ENCODE results near the gene GLIPR1L2.
"Not testable (repeated sequence)": the region's sequence is repeated elsewhere in the genome, so short reads cannot be mapped to it uniquely, and the experiment has no call there.

The GLIPR1L2 gene

DNA sequence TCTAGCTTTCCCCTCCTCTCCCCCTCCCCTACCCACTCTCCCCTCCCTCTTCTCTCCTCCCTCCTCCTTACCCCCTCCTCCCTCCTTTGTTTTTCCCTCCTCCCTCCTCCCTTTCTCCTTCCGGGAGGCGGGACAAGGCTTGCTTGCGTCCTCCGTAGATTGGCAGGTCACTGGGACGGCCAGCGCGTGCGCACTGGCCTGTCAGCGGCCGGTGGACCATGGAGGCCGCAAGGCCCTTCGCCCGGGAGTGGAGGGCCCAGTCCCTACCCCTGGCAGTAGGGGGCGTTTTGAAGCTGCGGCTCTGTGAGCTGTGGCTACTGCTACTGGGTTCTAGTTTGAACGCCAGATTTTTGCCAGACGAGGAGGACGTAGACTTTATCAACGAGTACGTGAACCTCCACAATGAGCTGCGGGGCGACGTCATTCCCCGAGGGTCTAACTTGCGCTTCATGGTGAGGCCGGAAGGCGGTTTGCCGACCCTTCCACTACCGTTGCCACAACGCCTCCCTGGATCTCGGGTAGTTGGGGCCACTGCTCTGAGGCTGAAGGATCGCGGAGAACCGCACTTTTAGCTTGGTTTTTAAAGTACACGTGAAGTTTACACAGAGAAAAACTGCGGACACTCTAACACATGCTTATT is at the start of gene GLIPR1L2:
Gene GLIPR1L2 (plus strand): TSS at position 191 of the 640 bp plus-strand sequence. CDS start 28 bp downstream, at position 219.
- DNase-seq, result peak; percentile 48 to 98 (median 93)

DNA sequence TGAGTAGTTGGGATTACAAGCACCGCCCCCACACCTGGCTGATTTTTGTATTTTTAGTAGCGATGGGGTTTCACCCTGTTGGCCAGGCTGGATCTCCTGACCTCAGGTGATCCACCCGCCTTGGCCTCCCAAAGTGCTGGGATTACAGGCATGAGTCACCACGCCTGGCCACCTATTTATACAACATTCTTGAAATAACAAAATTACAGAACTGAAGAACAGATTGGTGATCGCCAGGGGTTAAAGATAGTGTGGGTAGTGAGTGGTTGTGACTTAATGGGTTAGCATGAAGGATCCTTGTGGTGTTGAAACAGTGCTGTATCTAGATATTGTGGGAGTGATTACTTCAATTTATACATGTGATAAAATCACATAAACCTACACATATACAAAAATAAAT is 49.0 kb upstream of the GLIPR1L2 start:
- DNase-seq, result no peak

DNA sequence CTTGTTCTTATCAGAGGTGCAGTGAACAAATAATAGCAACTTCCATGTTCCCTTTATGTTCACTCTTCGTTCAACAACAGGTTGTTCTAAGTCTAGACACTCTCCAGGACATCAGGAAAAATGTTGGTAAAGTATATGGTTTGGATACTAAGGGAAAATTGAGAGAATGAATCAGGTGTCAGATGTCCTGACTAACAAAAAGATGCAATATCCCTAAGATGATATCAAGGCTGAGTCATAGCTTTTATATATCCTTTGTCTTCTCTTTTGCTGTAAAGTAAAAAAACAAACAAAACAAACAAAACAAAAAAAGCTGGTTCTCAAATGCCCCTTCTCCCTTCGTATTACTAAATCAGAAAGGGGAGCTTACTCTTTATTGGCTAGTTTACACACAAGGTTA is 45.4 kb upstream of the GLIPR1L2 start:
- no peak for DNase-seq

DNA sequence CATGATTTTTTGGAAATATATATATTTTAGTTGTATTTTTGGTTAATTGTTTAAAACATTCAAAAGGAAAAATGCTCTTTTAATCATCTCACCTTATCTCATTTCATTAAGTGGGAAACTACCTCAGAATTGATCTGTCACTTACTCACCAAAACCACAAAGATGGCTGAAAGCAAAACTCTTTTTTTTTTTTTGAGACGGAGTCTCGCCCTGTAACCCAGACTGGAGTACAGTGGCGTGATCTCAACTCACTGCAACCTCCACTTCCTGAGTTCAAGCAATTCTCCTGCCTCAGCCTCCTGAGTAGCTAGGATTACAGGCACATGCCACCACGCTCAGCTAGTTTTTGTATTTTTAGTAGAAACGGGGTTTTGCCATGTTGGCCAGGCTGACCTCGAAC is 44.7 kb upstream of the GLIPR1L2 start:
- DNase-seq, result not testable (repeated sequence)

DNA sequence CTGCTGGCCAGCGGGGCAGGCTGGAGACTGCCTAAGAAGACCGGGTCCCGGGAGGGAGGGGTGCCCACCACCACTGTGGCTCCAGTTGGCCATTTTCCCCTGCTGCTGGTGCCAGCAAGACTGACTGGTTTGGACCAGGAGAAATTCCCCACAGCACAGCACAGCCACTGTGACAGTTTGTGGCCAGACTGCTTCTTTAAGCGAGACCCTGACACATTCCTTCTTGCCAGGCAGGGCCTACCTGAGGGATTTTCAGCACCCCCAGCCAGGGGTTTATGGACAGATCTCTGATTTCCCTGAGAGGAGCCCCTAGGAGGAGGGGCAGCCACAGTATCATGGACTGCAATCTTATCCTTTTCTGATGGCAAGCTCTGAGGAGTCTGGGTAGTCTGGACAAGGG is 40.9 kb upstream of the GLIPR1L2 start:
- peak in 2 of 51 donors; percentile 1 to 3 for DNase-seq

DNA sequence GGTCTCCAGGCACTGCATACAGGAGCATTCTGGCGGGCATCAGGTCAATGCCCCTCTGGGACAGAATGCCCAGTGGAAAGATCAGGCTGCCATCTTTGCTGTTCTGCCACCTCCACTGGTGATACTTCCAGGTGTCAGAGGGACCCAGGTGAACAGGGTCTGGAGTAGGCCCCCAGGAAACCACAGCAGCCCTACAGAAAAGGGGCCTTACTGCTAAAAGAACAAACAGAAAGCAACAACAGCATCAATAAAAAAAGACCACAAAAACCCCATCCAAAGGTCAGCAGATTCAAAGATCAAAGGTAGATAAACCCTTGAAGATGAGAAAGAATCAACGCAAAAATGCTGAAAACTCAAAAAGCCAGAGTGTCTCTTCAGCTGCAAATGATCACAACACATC is 40.5 kb upstream of the GLIPR1L2 start:
- DNase-seq, result no peak

DNA sequence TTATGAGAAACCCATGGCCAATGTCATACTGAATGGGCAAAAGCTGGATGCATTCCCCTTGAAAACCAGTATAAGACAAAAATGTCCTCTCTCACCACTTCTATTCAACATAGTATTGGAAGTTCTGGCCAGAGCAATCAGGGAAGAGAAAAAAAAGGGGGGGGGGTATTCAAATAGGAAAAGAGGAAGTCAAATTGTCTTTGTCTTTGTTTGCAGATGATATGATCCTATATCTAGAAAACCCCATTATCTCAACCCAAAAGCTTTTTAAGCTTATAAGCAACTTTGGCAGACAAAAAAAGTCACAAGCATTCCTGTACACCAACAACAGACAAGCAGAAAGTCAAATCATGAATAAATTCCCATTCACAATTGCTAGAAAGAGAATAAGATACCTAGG is 36.9 kb upstream of the GLIPR1L2 start:
- DNase-seq, result no peak

DNA sequence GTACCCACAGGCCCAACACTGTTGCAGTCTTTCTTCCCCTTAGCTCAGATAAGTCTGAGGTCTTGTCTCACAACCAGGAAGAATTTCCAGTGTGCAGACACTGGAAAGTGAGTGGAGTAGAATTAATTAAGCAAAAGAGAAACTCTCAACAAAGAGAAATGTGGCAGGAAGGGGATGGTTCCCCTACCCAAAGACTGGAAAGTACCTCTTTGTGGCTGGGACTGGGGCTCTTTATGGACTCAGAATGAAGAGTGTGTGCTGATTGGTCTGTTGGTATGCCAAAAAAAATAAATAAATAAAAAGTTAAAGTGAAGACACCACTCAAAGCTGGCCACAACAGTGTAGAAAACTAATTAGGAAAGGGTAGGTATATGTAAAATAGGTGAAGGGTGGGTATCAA is 30.0 kb upstream of the GLIPR1L2 start:
- DNase-seq, result no peak

DNA sequence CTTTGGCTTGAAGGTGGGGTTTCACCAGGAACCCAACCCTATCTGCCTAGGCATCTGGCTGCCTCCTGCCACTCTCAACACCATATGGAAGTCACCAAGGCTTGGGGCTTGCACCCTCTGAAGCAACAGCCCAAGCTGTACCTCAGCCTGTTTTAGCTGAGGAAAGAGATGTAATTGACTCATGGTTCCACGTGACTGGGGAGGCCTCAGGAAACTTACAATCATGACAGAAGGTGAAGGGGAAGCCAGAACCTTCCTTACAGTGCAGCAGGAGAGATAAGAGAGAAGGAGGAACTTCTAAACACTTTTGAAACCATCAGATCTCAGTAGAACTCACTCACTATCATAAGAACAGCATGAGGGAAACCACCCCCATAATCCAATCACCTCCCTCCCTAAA is 29.5 kb upstream of the GLIPR1L2 start:
- DNase-seq, result no peak

DNA sequence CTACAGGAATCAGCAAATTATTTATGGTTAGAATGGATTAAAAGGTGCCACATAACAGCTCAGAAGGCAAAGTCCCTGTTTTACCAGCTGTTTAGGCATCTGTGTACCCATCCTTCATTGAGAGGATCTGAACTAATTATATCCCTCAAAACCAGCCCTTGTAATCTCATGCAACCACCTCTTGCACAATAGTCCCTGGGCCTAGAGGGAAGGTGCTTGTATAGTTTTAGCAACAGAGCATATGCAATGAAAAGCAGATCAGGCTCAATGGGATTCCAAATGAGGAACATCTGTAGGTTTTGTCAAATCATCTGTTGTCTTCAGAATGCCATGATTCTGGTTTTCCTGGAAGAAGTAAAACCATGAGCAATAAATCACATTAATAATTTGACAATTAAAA is 26.0 kb upstream of the GLIPR1L2 start:
- no peak for DNase-seq

DNA sequence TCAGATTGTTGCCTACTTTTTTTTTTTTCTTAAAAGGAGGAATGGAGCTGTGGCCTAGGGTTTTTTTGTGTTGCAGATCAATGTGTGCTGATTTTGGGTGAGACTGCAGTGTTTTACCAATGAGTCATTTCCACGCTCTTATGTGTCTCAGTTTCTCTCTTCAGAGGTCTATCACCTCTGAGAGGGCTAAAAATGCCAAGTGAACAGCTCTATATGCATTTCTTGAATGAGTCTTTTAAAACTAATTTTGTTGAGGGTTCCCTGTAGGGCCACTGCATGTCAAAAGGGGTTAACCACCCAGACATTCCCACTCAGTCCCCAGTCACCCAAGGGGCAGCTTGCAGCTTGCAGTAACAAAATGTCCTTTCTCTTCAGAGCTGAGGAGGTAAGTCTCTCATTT is 24.3 kb upstream of the GLIPR1L2 start:
- no peak for DNase-seq

DNA sequence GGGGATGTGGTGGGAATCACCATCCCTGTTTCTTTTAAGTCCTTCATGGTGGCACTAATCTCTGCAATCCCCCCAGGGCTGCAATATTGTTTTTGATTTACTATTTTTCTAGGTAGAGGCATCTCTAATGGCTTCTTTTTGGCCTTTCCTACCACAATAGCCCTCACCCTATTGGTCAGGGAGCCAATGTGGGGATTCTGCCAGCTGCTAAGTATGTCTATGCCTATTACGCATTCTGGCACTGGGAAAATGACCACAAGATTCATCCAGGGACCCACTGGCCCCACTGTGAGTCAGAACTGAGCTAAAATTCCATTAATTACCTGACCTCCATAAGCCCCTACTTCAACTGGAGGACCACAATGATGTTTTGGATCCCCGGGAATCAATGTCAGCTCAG is 15.9 kb upstream of the GLIPR1L2 start:
- no peak for DNase-seq

DNA sequence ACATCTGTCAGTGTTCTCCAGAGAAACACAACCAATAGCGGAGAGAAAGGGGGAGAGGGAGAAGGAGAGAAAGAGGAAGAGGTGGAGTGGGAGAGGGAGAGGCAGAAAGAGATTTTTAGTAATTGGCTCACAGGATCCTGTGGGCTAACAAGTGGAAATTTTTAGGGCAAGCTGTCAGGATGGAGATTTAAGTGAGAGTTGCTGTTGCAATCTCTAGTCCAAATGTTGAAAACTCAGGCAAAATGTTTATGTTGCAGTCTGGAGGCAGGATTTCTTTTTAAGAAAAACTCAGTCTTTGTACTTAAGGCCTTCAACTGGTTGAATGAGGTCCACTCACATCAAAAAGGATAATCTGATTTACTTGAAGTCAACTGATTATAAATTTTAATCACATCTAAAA is 12.5 kb upstream of the GLIPR1L2 start:
- no peak for DNase-seq

DNA sequence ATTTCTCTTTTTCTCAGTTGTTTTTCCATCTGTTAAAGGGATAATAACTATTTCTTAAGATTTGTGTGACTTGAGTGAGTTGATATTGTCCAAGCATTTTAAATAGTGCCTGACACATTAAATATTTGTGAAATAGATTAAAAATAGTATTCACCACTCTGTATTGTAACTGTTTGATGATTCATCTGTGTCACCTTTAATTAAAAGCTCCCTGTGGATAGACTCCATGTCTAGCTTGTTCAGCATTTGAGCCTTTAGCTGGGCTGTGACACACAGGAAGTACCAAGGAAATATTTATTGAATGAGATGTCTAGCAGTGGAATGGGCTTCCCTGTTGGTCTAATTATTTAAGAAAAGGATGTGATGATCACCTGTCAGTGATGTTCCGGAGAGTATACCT is 1.8 kb upstream of the GLIPR1L2 start:
- DNase-seq, result peak in 1 of 51 donors; percentile 40

DNA sequence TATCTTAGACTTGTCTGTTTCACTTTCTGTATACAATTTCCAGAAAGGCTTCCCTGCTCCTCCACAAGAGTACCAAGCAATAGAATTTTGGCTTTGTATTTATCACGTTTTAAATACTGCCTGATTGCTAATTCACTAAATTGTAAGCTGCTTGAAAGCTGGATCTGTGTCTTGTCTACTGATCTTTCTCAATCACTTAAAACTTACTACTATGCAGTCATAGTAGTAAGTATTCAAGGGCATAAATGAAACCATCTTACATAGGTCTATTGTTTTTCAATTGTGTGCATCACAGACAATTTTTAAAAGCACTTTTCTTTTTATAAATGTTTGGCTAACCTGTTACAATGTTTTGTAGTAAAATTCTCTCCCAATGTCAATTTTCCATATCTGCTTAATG is 1.2 kb upstream of the GLIPR1L2 start:
- peak in 1 of 51 donors; percentile 61 for DNase-seq

DNA sequence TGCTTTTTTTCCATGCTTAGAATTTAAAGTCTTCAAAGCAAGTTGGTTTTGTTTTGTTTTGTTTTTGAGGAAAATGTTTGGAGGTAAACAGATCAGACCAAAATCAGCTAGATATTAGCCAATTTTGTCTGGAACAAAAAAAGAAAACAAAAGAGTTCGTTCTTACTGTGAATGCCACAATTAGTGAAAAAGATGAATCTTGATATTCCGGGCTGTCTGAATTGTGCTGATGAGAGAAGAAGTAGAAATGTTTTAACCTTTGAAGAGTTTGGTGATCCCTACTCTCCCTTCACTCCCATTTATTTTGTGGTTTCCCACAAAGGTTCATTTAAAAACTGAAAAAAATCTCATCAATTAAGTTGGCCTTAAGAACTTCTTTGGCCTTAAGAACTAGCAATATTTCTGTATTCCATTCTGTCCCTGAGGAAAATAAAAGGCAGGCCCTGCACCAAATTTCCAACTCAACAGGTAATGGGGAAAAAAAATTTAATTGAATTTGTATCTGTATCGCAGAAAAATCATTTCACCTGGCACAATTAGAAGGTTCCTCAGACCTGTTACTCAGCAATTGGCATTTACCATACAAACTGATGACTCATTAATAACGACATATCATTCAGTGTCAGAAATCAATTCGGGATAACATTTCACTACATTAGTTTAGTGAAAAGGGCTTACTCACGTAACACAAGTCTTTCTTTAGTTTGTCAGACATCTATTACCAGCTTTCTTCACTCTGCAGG is 562 bp upstream of the GLIPR1L2 start:
- peak in 1 of 51 donors; percentile 39 for DNase-seq

DNA sequence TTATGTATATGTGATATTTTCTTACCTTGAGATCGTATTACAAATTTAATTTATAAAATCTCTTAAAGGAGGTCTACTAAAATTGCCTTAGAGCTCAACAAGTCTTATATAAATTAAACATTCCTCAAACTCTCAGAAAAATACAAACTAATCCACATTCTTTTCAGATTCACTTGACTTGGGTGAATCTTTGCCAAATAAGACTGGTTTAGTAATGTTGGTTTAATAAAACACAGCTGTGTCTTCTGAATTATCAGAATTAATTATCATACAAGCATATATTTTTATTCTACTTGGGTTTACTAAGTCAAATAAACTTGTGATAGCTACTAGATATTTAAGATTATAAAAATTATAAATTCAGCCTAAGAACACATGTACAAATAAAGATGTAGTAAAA is 13.3 kb downstream of the GLIPR1L2 start:
- no peak for DNase-seq

DNA sequence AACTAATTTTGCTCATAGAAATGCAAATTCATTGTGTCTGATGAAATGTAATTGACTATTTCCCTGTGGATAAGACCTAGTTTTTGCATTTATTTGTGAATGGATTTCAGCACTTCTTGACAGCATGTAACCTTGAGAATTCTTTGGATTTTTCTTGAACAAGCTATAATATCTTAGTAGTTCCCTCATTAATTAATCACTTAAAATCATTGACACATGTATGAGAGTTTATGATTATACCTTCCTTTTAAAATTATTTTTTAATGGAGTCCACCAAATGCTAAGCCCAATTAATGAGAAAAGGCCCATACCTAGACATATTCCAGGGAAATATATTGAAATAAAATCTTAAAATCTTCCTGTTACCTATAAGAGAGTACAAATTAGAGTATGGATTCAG is 16.8 kb downstream of the GLIPR1L2 start:
- DNase-seq, result no peak

DNA sequence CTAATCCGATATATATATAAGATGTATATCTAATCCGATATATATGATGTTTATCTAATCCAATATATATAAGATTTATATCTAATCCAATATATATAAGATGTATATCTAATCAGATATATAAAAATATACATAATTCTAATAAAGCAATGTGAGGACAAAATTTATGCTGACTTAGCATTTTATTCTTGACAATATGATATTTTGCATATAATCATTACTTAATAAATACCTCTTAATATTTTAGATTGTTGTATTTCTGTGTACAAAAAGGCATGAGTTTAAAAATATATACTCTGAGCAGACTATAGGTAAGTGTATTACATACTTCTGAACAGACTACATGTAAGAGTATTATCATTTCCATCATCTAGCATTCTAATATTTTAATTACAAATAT is 18.9 kb downstream of the GLIPR1L2 start:
- DNase-seq, result no peak

DNA sequence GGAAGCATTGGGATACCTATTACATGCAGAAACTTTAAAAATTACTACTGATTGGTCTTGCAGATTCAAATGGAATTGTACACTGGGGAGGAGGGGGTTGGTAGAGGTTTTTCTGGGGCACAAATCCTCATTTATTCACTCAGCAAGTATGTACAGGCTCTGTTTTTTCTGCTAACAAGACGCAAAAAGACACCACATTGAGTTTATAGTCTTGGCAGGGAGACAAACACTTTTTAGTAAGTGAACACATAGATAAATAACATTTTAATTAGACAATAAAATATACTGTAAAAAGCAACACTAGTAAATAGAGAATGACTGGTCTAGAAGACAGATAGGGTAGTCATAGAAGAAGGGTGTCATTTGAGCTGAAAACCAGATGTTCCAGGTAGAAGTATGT is 23.8 kb downstream of the GLIPR1L2 start:
- no peak for DNase-seq

DNA sequence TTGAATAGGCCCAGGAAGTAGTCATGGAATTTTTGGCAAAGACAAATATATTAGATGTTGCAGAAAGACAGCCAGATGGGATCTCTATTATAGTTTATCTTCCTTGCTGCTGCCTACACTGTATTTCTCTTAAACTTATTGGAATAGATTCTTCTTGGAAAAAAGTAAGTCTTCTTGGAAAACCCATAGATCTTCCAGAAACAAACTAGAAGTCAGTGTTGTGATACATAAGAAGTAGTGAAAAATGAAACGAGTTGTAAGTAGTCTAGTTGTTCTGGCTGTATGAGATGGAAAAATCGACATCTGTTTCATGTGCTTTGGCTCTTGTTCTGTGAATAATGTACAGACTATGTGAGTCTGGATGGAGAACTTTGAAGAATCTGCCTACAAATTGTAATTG is 29.0 kb downstream of the GLIPR1L2 start:
- DNase-seq, result no peak

DNA sequence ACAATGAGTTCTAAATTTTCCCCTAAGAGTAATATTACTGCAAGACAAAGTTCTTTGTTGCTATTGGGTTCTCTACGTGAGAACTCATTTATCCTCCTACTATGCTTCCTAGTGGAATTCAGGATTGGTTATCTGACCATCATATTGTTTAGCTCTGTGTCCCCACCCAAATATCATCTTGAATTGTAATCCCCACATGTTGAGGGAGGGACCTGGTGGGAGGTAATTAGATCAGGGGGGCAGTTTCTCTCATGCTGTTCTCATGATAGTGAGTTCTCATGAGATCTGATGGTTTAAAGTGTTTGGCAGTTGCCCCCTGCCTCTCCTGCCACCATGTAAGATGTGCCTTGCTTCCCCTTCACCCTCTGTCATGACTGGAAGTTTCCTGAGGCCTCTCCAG is 36.6 kb downstream of the GLIPR1L2 start:
- DNase-seq, result no peak

DNA sequence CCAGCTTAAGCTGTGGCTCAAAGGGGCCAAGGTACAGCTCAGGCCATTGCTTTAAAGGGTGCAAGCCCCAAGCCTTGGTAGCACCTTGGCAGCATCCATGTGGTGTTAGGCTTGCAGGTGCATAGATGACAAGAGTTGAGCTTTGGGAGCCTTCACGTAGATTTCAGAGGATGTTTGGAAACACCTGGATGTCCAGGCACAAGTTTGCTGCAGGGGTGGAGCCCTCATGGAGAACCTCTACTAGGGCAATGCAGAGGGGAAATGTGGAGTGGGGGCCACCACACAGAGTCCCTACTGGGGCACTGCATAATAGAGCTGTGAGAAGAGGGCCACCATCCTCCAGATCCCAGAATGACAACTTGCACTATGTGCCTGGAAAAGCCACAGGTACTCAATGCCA is 37.9 kb downstream of the GLIPR1L2 start:
- no peak for DNase-seq

DNA sequence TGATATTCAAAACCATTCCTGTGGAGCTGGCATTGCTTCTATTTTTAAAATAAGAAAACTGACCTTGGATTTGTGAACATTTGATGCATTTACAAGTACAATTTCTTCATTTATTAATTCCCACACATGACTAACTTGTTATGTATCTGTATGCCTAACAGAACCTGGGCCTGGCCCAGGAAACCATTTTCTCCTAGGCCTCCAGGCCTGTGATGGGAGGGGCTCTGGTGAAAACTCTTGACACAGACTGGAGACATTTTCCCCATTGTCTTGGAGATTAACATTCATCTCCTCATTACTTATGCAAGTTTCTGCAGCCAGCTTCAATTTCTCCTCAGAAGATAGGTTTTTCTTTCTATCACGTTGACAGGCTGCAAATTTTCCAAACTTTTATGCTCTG is 42.0 kb downstream of the GLIPR1L2 start:
- no peak for DNase-seq
